HUDEP-2 (cell line): ENCODE measurements around the gene GLIS1.

ENCODE experiments used
- DNase-seq, 76 experiments: peaks; one replicate each; lab custom pipeline; 2025; ENCODE audit not compliant: unreplicated experiment in 76 of 76; lab: John Stamatoyannopoulos, UW

GLIS1 gene

GRCh38 chr1:53739109-53739681 is at the start of gene GLIS1:
GLIS1 (minus strand) TSS chr1:53739164; CDS start chr1:53738064, 1,100 bp downstream.
- peak in 56 of 76 experiments; percentile 4 to 77 (median 46) for DNase-seq

- DNase-seq: no peak
Measured at GRCh38 chr1:53787655-53788054, 48.7 kb upstream of the GLIS1 start.

GRCh38 chr1:53783056-53783455 is 44.1 kb upstream of the GLIS1 start:
- DNase-seq: no peak

GRCh38 chr1:53781654-53782053 is 42.7 kb upstream of the GLIS1 start:
- no peak for DNase-seq

GRCh38 chr1:53777272-53777671 is 38.3 kb upstream of the GLIS1 start:
- no peak for DNase-seq

- no peak for DNase-seq
Measured at GRCh38 chr1:53771648-53772047, 32.7 kb upstream of the GLIS1 start.

GRCh38 chr1:53769780-53770179 is 30.8 kb upstream of the GLIS1 start:
- no peak for DNase-seq

GRCh38 chr1:53769184-53769583 is 30.2 kb upstream of the GLIS1 start:
- no peak for DNase-seq

GRCh38 chr1:53766831-53767405 is 28.0 kb upstream of the GLIS1 start:
- DNase-seq: no peak

GRCh38 chr1:53766194-53766742 is 27.3 kb upstream of the GLIS1 start:
- no peak for DNase-seq

GRCh38 chr1:53765657-53766056 is 26.7 kb upstream of the GLIS1 start:
- no peak for DNase-seq

GRCh38 chr1:53763911-53764310 is 24.9 kb upstream of the GLIS1 start:
- DNase-seq: no peak

- DNase-seq: no peak
Measured at GRCh38 chr1:53763461-53763860, 24.5 kb upstream of the GLIS1 start.

- peak in 1 of 76 experiments; percentile 22 for DNase-seq
Measured at GRCh38 chr1:53760497-53760896, 21.5 kb upstream of the GLIS1 start.

- no peak for DNase-seq
Measured at GRCh38 chr1:53755874-53756273, 16.9 kb upstream of the GLIS1 start.

GRCh38 chr1:53754484-53755312 is 15.7 kb upstream of the GLIS1 start:
- DNase-seq: peak in 24 of 76 experiments; percentile 2 to 56 (median 12)

- no peak for DNase-seq
Measured at GRCh38 chr1:53752281-53752680, 13.3 kb upstream of the GLIS1 start.

- no peak for DNase-seq
Measured at GRCh38 chr1:53747841-53748240, 8.9 kb upstream of the GLIS1 start.

- DNase-seq: no peak
Measured at GRCh38 chr1:53740621-53741105, 1.7 kb upstream of the GLIS1 start.

- DNase-seq: no peak
Measured at GRCh38 chr1:53738205-53739108, 507 bp downstream of the GLIS1 start.
